OCI-LY1 (cell line): Measurements from ENCODE around the gene FAM76A.

Experiments
- H2AFZ ChIP-seq: fragments of 200-600 bp; sonication (generic), shearing (Covaris generic); 2 replicates; pipeline ENCODE4 v1.6.0; 2014; ENCODE audit warnings: antibody characterized with exemption, mild to moderate bottlenecking, low read length
- H3F3A ChIP-seq: fragments of 200-600 bp; sonication (generic), shearing (Covaris generic); 2 replicates; pipeline ENCODE4 v1.6.0; 2014; ENCODE audit warnings: mild to moderate bottlenecking, antibody characterized with exemption, low read length, moderate library complexity; ENCODE audit not compliant: insufficient read depth
- H3K27ac ChIP-seq: fragments of 200-600 bp; sonication (generic); 2 replicates; pipeline ENCODE4 v1.5.1; 2014; ENCODE audit warnings: low read length, mixed run types, mild to moderate bottlenecking, low read depth; ENCODE audit not compliant: poor library complexity, severe bottlenecking
- H3K27me3 ChIP-seq: fragments of 200-600 bp; sonication (generic); 2 replicates; pipeline ENCODE4 v1.6.0; 2014; ENCODE audit warnings: antibody characterized with exemption, mild to moderate bottlenecking, low read length, moderate library complexity; ENCODE audit not compliant: insufficient read depth
- H3K36me3 ChIP-seq: fragments of 200-600 bp; sonication (generic); 2 replicates; pipeline ENCODE4 v1.6.1; 2014; ENCODE audit warnings: mild to moderate bottlenecking, antibody characterized with exemption, low read length, moderate library complexity, mixed read lengths; ENCODE audit not compliant: insufficient read depth
- H3K4me1 ChIP-seq: fragments of 200-600 bp; sonication (generic); 2 replicates; pipeline ENCODE4 v1.5.1; 2014; ENCODE audit warnings: mild to moderate bottlenecking, low read length, moderate library complexity; ENCODE audit not compliant: insufficient read depth, severe bottlenecking
- H3K4me2 ChIP-seq: fragments of 200-600 bp; sonication (generic), shearing (Covaris generic); 2 replicates; pipeline ENCODE4 v1.6.1; 2014; ENCODE audit warnings: low read length
- H3K4me3 ChIP-seq: fragments of 200-600 bp; sonication (generic); 2 replicates; pipeline ENCODE4 v1.5.1; 2014; ENCODE audit warnings: low read length, low read depth, mild to moderate bottlenecking, mixed read lengths; ENCODE audit not compliant: poor library complexity, severe bottlenecking
- H3K79me2 ChIP-seq: fragments of 200-600 bp; shearing (Covaris generic); 2 replicates; pipeline ENCODE4 v1.6.1; 2016; ENCODE audit warnings: mixed run types, low read length, mixed read lengths; ENCODE audit not compliant: insufficient read depth
- H3K9ac ChIP-seq: fragments of 200-600 bp; sonication (generic), shearing (Covaris generic); 2 replicates; pipeline ENCODE4 v1.6.1; 2014; ENCODE audit warnings: mild to moderate bottlenecking, low read length, mixed read lengths
- H3K9me2 ChIP-seq: fragments of 200-600 bp; sonication (generic), shearing (Covaris generic); 2 replicates; pipeline ENCODE4 v1.6.1; 2014; ENCODE audit warnings: low read depth, mild to moderate bottlenecking, low read length, mixed read lengths
- H3K9me3 ChIP-seq: fragments of 200-600 bp; shearing (Covaris generic); 2 replicates; pipeline ENCODE4 v1.6.1; 2014; ENCODE audit warnings: low read length, mixed read lengths
- H4K20me1 ChIP-seq: fragments of 200-600 bp; sonication (generic), shearing (Covaris generic); 2 replicates; pipeline ENCODE4 v1.6.0; 2016; ENCODE audit warnings: mild to moderate bottlenecking, low read length; ENCODE audit not compliant: insufficient read depth
- CTCF ChIP-seq: fragments of 200-600 bp; sonication (generic), shearing (Covaris generic); IDR thresholded peaks from 2 replicates; pipeline ENCODE4 v1.5.1; 2017; ENCODE audit warnings: mild to moderate bottlenecking, antibody characterized with exemption, low read length, moderate library complexity, mixed read lengths
- EZH2 ChIP-seq: fragments of 200-600 bp; sonication (generic), shearing (Covaris generic); IDR thresholded peaks from 2 replicates; pipeline ENCODE4 v1.8.0; 2017; ENCODE audit warnings: borderline replicate concordance, mixed run types, mild to moderate bottlenecking, antibody characterized with exemption, low read length, moderate library complexity, mixed read lengths

Gene FAM76A

DNA sequence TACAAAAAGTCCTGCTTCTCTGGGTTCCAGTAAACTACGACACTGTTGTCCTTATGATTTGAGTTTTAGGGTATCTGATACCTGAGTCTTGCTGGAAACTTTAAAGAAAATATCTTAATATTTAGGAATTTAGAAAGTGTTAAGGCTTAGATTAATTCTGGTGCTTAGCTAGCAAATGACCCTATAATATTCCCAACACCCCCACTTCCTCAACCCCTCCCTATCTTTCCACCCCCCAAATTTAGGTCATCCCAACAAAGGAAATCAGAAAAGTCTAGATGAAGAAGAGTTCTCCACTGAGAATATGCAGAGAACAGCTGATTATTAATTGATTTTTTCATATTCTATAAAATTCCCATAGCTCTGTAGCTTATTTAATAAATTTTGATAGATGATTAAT is 58.9 kb downstream of the FAM76A start:
- Histone ChIP-seq H3K79me2 (peaks cover 12% of the 10 kb centered on the region), H4K20me1 (no peaks in the 10 kb centered on the region)

DNA sequence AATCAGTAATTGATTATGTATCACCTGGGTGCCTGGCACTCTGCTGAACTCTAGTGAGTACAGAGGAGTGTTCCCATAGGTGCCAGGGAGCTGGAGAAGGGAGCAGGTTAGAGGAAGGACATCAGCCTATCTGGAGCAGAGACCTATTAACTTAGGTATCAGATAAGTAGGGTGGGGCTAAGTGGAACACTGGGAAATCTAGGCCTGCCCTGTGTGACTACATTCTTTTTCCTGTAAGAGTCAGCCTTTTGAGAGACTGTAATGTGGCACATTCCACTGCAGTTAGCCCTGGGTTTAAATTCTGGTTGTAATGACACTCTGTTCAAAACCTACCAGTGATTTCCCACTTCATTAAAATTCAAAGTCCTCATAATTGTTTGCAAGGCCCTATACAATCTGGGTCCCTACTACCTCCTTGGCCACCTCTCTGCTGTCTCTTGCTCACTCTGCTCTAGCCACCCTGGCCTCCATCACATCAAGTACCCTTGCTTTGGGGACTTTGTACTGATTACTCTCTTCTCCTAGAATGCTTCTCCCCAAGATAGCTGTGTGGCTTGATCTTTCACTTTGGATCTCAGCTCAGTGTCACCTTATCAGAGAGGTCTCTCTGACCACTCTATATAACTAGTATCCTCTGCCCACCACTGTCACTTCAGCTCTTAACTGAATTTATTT is 60.2 kb downstream of the FAM76A start:
- H3K9me2 ChIP-seq = no peaks in the 10 kb centered on the region
- H3F3A ChIP-seq = no peaks in the 10 kb centered on the region
- H3K79me2 ChIP-seq = peaks cover 12% of the 10 kb centered on the region
- H3K27ac ChIP-seq = no peak overlapping the region
- H4K20me1 ChIP-seq = no peaks in the 10 kb centered on the region
- H2AFZ ChIP-seq = no peak overlapping the region
- H3K4me1 ChIP-seq = no peaks in the 10 kb centered on the region
- H3K4me3 ChIP-seq = no peak overlapping the region
- H3K9me3 ChIP-seq = no peaks in the 10 kb centered on the region
- no peaks in the 10 kb centered on the region for H3K27me3 ChIP-seq
- H3K4me2 ChIP-seq = no peak overlapping the region
- peaks cover 21% of the 10 kb centered on the region for H3K36me3 ChIP-seq
- TF ChIP-seq CTCF = no peak
- TF ChIP-seq EZH2 = no peak
- H3K9ac ChIP-seq = no peak overlapping the region

More for the DNA sequence above, 58.9 kb downstream of the FAM76A start:
- H3K4me2 ChIP-seq = no peak overlapping the region
- no peaks in the 10 kb centered on the region for H3K27me3 ChIP-seq
- H3K9me2 ChIP-seq = no peaks in the 10 kb centered on the region
- no peak overlapping the region for H2AFZ ChIP-seq
- no peaks in the 10 kb centered on the region for H3K9me3 ChIP-seq
- peaks cover 12% of the 10 kb centered on the region for H3K36me3 ChIP-seq
- no peak overlapping the region for H3K27ac ChIP-seq
- H3K4me3 ChIP-seq = no peak overlapping the region
- no peak overlapping the region for H3K9ac ChIP-seq
- no peak for TF ChIP-seq EZH2
- no peak for TF ChIP-seq CTCF
- H3K4me1 ChIP-seq = no peaks in the 10 kb centered on the region
- no peaks in the 10 kb centered on the region for H3F3A ChIP-seq

DNA sequence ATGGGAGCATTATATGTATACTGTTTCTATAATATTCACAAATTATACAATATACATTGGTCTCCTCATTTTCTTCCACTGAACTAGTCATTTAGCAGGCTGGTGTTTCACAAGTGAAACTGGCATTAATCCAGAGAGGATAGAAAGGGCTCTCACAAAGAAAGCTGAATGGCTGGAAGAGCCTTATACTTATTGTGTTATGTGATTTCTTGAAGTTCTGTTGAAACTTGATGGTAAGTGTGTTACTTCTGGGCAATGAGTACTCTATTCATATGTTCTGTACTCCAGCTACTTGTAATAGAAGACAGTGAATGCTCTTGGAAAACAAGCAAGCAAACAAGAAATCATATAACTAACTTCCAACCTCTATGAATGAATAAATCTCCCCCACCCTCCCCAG is 62.1 kb downstream of the FAM76A start:
- no peak for TF ChIP-seq CTCF
- no peak for TF ChIP-seq EZH2
- Histone ChIP-seq H3K4me1 (no peaks in the 10 kb centered on the region), H3K27me3 (no peaks in the 10 kb centered on the region), H3K9me3 (no peaks in the 10 kb centered on the region), H3K4me3 (no peak overlapping the region), H3K9ac (no peak overlapping the region), H2AFZ (no peak overlapping the region), H3K27ac (no peak overlapping the region), H3K4me2 (no peak overlapping the region), H3K36me3 (peaks cover 27% of the 10 kb centered on the region), H4K20me1 (no peaks in the 10 kb centered on the region), H3F3A (no peaks in the 10 kb centered on the region), H3K9me2 (no peaks in the 10 kb centered on the region), H3K79me2 (peaks cover 7% of the 10 kb centered on the region; the same call in 1 of the 2 replicates)
